ENCODE data around the gene DNAJB6. TPM values are rescaled to one million over a fixed set of nuclear protein-coding genes. Genes with fewer than 3 reads are reported as not detected.

Gene DNAJB6
- polyA plus RNA-seq, 1 experiment: 105 TPM

DNA sequence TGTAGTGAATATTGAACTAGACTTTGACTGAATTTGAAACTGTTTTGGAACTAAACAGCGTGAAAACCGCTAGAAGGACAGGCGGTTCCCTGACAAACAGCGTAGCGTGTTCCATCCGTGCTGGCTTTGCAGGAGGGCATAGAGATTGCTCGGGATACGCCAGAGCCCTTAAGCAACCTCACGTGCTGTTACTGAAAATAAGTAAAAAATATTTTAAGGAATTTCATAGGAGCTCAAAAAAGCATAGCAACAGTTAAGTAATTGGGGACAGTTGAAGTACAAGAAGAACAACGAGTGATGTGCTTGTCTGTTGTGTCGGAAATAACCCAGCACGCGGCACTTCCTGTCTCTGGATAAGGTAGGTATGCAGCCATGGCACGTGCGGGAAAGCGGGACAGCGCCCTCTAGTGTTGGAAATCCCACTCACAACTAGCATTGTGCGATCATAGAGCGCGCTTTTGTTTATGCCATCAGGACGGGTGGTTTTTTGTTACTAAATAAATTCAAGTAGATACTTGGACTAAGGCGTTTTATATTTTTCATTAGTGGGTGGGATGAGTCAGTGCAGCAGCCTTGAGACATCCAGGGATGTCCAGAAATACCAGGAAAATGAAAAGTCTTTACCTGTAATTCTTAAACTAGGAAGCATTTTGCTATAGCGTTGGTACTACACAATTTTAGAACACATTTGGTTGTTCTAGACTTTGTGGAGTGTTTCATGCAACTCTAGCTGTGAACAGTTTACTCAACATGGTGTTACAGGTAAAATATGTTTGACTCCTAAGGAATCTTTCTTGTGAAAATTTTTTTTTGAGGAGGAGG lies 50.4 kb downstream of the DNAJB6 start:
- TF ChIP-seq, protein P1, sequence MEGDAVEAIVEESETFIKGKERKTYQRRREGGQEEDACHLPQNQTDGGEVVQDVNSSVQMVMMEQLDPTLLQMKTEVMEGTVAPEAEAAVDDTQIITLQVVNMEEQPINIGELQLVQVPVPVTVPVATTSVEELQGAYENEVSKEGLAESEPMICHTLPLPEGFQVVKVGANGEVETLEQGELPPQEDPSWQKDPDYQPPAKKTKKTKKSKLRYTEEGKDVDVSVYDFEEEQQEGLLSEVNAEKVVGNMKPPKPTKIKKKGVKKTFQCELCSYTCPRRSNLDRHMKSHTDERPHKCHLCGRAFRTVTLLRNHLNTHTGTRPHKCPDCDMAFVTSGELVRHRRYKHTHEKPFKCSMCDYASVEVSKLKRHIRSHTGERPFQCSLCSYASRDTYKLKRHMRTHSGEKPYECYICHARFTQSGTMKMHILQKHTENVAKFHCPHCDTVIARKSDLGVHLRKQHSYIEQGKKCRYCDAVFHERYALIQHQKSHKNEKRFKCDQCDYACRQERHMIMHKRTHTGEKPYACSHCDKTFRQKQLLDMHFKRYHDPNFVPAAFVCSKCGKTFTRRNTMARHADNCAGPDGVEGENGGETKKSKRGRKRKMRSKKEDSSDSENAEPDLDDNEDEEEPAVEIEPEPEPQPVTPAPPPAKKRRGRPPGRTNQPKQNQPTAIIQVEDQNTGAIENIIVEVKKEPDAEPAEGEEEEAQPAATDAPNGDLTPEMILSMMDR (IDR thresholded peaks at IDR 0.05; ENCODE audit: insufficient read depth, low read depth, low read length): peak; percentile 89
- peaks cover 32% of the 10 kb centered on the region for H3K36me3 ChIP-seq (ENCODE audit: control insufficient read depth, insufficient read depth, low read length)
- ChIA-PET CTCF (interaction anchor here (0.6 to 4.1 kb wide), 13 partner anchors 8 to 230 kb away, joined by 3 to 24 read pairs (median 4); no protein-coding TSS in a partner anchor), POLR2A (no interaction called here)
- no peak overlapping the region for H3K4me3 ChIP-seq (ENCODE audit: low read depth, low read length)
- H3K27me3 ChIP-seq (ENCODE audit: control insufficient read depth, insufficient read depth, low read length): no peaks in the 10 kb centered on the region
- DNase-seq (ENCODE audit: low read depth): peak; percentile 20

DNA sequence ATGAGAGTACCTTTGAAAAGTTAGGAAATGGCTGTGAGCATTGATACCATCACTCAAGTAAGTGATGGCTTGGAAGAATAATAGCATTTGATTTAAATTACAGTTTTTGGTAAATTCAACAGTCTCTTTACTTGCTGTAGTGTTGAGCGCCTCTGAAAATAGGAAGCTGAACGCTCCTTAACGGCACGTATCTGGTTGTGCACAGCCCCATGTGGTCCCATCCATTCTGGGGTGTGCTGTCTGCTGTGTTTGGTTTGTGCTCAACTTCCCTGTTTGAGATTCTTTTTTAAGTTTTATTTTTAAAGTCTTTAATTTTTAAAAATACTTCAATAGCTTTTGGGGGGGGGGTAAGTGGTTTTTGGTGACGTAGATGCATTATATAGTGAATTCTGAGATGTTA lies 51.5 kb downstream of the DNAJB6 start:
- no peak for DNase-seq (ENCODE audit: low read depth)
- CTCF ChIA-PET: interaction anchor here (0.6 to 4.1 kb wide), 5 partner anchors 9 to 1362 kb away, joined by 3 to 24 read pairs (median 7); no protein-coding TSS in a partner anchor
- TF ChIP-seq, protein P1 (IDR thresholded peaks at IDR 0.05; ENCODE audit: insufficient read depth, low read depth, low read length): no peak
- POLR2A ChIA-PET: no interaction called here
- Histone ChIP-seq H3K4me3 (ENCODE audit: low read depth, low read length) (no peak overlapping the region), H3K36me3 (ENCODE audit: control insufficient read depth, insufficient read depth, low read length) (peaks cover 26% of the 10 kb centered on the region), H3K27me3 (ENCODE audit: control insufficient read depth, insufficient read depth, low read length) (no peaks in the 10 kb centered on the region)

DNA sequence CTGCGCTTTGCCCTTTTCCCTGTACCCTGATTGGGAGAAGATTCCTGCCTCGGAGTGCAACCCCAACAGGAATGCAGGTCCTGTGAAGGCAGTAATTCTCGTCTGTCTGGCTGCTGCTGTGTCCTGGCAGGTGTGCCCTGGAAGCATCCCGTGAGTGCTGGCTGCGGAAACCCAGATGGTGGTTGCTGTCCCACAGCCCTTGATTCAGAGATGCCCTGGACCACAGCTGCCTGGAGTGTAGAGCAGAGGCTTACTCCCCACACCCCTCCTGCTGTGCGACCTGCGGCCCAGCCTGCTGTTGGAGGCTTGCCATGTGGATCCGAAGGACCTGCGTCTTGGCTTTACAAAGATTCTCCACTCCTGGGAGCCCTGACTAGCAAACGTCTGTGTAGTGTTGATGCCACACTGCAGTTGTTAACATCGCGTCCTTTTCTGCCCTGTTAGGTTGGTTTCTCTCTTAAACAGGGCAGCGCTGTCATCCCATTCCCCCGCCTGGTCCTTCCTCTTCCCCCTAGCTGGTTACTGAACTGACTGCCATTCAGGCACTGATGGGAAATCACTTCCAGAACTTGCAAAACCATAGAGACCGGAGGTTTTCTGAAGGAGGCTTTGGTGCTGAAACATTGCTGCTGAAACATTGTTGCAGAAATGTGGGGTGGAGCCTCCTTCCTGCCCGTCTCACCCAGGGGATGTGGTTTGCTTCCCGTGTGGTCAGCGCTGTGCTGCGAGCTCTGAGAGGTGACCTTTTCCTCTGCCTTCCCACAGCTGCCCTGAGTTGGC lies 53.3 kb downstream of the DNAJB6 start:
- no peaks in the 10 kb centered on the region for H3K27me3 ChIP-seq (ENCODE audit: control insufficient read depth, insufficient read depth, low read length)
- ChIA-PET POLR2A (no interaction called here), CTCF (interaction anchor here (1.1 to 4.1 kb wide), 5 partner anchors 7 to 14 kb away, joined by 3 to 24 read pairs (median 4); no protein-coding TSS in a partner anchor)
- H3K4me3 ChIP-seq (ENCODE audit: low read depth, low read length): no peak overlapping the region
- TF ChIP-seq, protein P1 (IDR thresholded peaks at IDR 0.05; ENCODE audit: insufficient read depth, low read depth, low read length): no peak
- DNase-seq (ENCODE audit: low read depth): no peak
- H3K36me3 ChIP-seq (ENCODE audit: control insufficient read depth, insufficient read depth, low read length): peaks cover 21% of the 10 kb centered on the region

DNA sequence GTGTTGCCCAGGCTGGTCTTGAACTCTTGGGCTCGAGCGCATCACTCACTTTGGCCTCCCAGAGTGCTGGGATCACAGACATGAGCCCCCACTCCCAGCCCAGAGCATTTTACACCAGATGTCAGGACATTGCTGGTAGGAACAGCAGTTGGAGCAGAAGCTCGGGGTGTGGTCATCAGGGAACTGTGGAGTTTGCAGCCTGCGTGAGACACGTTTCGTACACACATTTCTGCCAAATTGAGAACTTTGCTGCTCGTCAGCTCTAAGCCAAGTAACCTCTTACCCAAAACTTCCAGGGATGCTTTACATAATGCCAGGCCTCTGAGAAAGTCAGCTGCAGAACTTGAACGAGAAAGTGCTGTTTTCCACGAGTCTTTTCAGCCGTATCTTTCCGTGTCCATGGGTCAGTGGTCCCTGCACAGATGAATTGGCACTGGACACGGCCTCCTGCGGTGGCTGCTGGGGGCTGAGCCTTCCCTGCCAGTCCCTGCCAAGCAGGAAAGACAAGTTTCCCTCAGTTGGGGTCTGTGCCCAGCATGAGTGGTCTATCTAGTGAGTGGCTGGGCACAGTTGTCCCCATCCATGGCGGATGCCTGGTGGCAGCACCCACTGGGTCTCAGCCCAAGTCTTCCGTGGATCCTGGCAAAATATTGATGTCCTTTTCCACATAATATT lies 54.4 kb downstream of the DNAJB6 start:
- POLR2A ChIA-PET: no interaction called here
- H3K27me3 ChIP-seq (ENCODE audit: control insufficient read depth, insufficient read depth, low read length): no peaks in the 10 kb centered on the region
- no peak overlapping the region for H3K4me3 ChIP-seq (ENCODE audit: low read depth, low read length)
- H3K36me3 ChIP-seq (ENCODE audit: control insufficient read depth, insufficient read depth, low read length): peaks cover 21% of the 10 kb centered on the region
- CTCF ChIA-PET: interaction anchor here (1.2 kb wide), 1 partner anchor 9 kb away, joined by 4 read pairs; no protein-coding TSS in a partner anchor
- TF ChIP-seq, protein P1 (IDR thresholded peaks at IDR 0.05; ENCODE audit: insufficient read depth, low read depth, low read length): no peak
- no peak for DNase-seq (ENCODE audit: low read depth)

Data from BJ (cell line).